Measurements from ENCODE around the gene RPS6KA2.

Gene RPS6KA2

GRCh38 chr6:166608774-166609173 is 18.3 kb downstream of the RPS6KA2 start:
- TF ChIP-seq POLR2AphosphoS5 (IDR thresholded peaks at IDR 0.05; ENCODE audit: low read depth) (no peak), SPI1 (IDR thresholded peaks at IDR 0.05; ENCODE audit: borderline replicate concordance, low read depth) (no peak), REST (IDR thresholded peaks at IDR 0.05; ENCODE audit: insufficient replicate concordance, low read depth) (no peak), GABPA (IDR thresholded peaks at IDR 0.05; ENCODE audit: low read depth) (no peak), CTCF (IDR thresholded peaks at IDR 0.05; ENCODE audit: insufficient read depth, low read length) (no peak)
- Histone ChIP-seq H3K4me3 (replicated peaks; ENCODE audit: insufficient read depth, low read length) (no peak overlapping the region), H3K27ac (replicated peaks) (no peak overlapping the region), H3K27me3 (ENCODE audit: insufficient read depth, poor library complexity, severe bottlenecking) (no peaks in the 10 kb centered on the region)
- DNase-seq (ENCODE audit: low read depth in 1 of 2, low spot score in 1 of 2) = no peak

GRCh38 chr6:166605752-166606151 is 21.3 kb downstream of the RPS6KA2 start:
- Histone ChIP-seq H3K27me3 (ENCODE audit: insufficient read depth, poor library complexity, severe bottlenecking) (no peaks in the 10 kb centered on the region), H3K4me3 (replicated peaks; ENCODE audit: insufficient read depth, low read length) (no peak overlapping the region), H3K27ac (replicated peaks) (no peak overlapping the region)
- no peak for DNase-seq (ENCODE audit: low read depth in 1 of 2, low spot score in 1 of 2)
- TF ChIP-seq POLR2AphosphoS5 (IDR thresholded peaks at IDR 0.05; ENCODE audit: low read depth) (no peak), CTCF (IDR thresholded peaks at IDR 0.05; ENCODE audit: insufficient read depth, low read length) (no peak), REST (IDR thresholded peaks at IDR 0.05; ENCODE audit: insufficient replicate concordance, low read depth) (no peak), GABPA (IDR thresholded peaks at IDR 0.05; ENCODE audit: low read depth) (no peak), SPI1 (IDR thresholded peaks at IDR 0.05; ENCODE audit: borderline replicate concordance, low read depth) (no peak)

- no peak for DNase-seq (ENCODE audit: low read depth in 1 of 2, low spot score in 1 of 2)
- TF ChIP-seq GABPA (IDR thresholded peaks at IDR 0.05; ENCODE audit: low read depth) (no peak), REST (IDR thresholded peaks at IDR 0.05; ENCODE audit: insufficient replicate concordance, low read depth) (no peak), POLR2AphosphoS5 (IDR thresholded peaks at IDR 0.05; ENCODE audit: low read depth) (no peak), CTCF (IDR thresholded peaks at IDR 0.05; ENCODE audit: insufficient read depth, low read length) (no peak), SPI1 (IDR thresholded peaks at IDR 0.05; ENCODE audit: borderline replicate concordance, low read depth) (no peak)
- H3K4me3 ChIP-seq (replicated peaks; ENCODE audit: insufficient read depth, low read length) = no peak overlapping the region
- H3K27me3 ChIP-seq (ENCODE audit: insufficient read depth, poor library complexity, severe bottlenecking) = no peaks in the 10 kb centered on the region
- H3K27ac ChIP-seq (replicated peaks) = no peak overlapping the region
Observed at GRCh38 chr6:166604911-166605310, 22.1 kb downstream of the RPS6KA2 start.

Data from HL-60 (cell line).